Embryonic facial prominence (tissue), 1 donor: Measurements from ENCODE around the gene PCDHAC2.

Experiments
- DNase-seq: peaks from one replicate; pipeline ENCODE4 v3.0.0-alpha.2; 2016; ENCODE audit errors: extremely low spot score

The PCDHAC2 gene

DNA sequence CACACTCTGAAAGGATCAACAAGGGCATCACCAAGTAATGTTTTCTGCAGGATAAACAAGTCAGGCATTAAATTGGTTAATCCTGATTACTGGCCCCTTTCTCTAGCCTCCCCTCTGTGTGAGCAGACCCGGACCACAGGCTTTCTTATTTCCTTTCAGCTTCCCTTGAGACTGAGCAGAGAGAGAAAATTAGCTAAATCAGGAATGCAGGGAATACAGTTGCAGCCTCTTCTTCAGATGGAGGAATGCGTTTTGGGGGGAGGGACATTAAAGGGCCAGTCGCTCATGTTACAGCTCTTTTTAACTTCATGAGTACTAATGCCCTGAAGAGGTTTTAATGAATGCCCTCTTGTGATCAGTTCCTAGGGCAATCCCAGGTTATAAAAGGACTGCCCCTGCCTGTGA, 19.8 kb downstream of the PCDHAC2 start:
- DNase-seq = peak; percentile 14

DNA sequence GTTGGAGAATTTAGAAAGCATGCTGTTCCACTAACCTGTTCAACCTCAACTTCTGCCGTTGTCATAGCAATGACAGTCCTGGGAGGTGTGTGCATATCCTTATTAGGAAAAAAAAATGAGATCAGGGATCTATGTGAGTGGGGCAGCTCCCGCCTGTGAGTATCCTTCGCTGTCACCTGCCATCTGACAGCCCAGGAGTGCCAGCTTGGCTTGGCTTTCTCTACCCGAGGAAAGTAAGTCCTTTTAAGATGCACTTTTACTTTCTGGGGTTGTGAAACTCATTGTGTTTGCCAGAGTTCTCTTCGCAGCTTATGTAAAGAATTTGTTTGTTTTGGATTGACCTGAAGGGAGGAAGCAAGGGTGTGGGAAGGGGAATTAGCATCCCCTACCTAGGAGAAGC, 21.8 kb downstream of the PCDHAC2 start:
- peak; percentile 15 for DNase-seq

DNA sequence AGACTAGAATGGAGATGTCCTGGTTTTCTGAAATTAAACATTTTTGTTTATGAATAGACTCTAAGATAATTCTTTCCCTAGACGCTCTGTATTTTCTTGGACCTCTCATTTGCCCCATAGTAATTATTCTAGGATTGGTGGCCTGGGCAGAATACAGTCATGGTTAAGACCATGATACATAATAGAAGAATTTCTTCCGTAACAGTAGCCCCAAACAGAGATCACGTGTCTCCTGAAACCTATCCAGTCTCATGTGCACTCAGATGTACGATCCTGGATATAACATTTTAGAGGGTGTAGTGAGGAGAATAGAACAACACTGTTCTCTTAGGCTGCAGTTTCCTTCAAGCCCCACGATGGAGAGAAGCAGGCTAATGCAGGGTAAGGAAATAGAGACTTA, 22.3 kb downstream of the PCDHAC2 start:
- DNase-seq = no peak

DNA sequence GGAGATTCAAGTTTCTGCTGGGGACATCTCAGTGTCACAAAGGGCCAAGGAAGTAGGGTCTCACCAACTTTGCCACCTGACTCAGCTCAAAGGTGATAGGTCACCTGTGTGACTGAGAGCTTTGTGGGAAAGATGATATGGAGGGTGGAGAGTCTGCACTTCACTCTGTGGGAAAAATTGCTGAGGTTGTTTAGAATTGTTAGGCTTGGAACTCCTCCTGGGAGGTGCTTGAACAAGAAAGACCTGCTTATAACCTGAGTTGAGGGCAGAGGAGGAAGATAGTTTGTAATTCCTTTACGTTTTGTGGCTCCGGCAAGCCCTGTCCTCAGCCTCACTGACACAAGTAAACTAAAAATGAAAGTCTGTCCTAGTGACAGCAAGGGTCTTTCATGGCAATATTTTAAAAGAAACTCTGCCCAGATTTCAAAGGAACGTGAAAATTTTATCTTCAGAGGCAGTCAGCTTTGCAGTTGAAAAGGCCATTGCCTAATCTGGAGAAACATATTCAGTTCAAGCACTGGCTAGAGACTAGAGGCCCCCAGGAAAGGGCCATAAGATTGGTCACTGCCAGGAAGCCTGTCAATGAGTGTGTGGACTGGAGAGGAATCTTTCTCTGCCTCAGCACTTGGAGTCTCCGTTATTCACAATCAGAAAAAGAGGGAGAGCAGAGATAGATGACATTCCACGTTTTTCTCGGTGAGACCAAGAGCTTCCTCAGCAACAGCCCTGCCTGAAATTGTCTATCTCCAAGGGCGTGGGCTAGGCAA, 23.2 kb downstream of the PCDHAC2 start:
- DNase-seq = no peak

DNA sequence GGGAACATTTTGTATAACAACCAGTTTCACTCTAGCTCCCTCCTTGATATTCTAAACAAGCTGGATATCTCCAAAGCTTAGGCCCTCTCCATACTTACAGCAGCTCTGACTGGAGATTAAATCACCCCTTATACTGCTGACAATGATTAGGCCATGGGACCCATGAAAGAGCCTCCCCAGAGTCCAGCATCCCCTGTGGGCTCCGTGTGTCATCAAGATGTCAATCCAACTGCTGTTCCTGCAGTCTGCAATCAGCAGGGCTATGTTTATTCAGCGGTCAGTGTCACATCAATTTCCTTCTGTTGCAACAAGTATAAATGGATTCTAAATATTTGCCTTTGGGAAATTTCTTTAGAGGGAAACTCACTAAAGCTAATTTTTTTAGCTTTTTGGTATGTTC, 26.6 kb downstream of the PCDHAC2 start:
- DNase-seq = no peak

DNA sequence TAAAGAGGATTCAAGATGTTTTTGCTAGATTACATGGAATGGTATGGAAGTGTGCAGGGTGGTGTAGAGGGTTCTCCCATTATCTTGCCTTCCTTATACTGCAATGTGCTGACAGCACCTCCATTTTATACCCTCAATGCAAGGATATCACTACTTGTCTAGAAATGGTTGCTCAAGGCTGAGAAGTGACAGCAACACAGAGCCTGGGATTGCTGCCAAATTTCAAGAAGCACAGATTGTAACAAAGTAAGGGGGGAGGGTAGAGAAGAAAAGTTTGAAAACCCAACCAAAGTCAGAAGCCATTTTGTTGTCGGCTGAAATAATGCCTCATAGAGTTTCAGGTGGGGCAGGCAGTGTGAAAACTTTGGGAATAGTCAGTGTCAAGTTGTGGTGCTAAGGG, 29.8 kb downstream of the PCDHAC2 start:
- no peak for DNase-seq

DNA sequence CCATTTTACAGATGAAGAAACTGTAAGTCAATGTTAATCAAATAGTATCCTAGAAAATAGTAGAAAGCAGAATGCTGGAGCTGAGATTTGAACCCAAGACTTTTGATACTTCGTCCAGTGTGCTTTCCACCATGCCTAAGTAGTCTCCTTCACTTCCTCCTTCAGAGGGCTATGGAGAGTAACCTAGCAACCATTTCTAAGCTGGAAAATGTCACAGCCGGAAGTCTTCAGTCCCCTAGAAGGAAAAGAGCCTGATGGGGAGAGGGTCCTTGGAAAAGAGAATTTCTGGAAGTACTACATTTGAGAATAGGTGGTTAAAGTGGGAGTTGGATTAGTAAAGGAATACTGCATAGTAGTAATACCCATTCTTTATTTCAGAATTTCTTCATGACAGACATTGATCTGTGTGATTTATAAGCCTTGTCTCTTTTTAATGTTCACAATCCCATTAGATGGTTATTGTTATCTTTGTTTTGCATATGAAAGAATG, 32.7 kb downstream of the PCDHAC2 start:
- DNase-seq = no peak

DNA sequence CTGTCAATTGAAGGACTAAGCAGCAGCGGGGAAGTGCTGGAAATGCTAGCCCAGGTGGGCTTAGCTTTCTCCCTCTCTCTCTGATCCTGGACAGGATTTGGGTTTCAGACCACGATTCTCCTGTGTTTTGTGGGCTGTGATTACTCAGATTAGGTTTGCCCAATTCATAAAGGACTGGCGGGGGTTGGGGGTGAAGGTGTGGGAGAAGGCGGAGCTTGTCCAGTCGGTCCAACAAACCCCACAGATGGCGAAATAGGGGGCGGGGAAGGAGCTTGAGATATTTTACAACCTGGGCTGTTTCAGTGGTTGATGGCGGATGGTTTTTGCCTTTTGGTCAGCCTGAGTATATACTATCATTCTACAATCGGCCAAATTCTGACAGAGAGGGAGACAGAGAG, 35.2 kb downstream of the PCDHAC2 start:
- DNase-seq = no peak

DNA sequence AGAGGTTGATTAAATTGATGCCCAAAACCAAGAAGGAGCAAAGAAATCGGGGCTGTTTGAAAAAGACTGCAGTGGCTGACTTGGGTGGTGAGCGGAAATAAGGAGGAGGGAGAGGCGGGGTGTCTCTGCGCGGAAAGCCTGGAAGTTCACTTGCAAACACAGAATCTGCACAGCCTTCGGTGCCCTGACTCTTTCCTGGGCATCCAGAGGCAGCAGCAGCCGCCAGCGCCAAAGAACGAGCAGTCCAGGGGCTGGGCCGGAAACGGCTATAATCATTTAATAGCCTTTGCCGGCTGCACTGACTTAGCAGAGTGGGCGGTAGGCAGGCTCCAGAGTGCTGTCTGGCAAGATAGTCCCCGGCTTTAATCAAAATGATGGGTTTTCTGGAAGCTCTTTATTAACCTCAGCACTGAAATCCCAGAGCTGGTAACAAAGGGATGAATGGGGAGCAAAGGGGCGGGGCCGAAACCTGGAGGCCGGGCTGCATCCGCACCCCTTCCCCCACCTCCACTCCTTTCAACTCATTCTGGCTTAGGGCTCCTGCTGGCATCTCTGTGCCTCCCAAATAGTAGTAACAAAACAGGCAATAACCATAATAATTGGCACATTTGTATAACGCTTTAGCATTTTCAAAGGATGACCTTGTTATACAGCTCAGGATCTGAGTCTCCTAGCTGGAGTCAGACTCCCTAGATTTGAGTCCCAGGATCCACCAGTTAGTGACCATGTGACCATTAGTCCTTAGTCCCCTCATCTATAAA, 35.7 kb downstream of the PCDHAC2 start:
- DNase-seq = no peak

DNA sequence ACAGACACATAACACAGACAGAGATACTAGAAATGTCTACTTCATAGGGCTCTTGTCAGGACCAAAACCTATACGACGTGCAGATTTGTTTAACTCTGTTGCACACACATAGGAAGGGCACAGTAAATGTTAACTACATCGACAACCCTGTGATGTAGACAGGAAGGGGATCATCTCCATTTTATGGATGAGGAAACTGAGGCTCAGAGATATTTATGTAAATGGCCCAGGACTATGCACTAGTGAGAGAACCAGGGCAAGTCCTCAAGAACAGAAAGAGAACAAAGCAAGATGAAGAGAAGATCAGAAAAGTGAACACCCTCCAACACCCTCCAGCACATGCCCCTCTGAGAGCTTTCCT, 36.3 kb downstream of the PCDHAC2 start:
- no peak for DNase-seq

DNA sequence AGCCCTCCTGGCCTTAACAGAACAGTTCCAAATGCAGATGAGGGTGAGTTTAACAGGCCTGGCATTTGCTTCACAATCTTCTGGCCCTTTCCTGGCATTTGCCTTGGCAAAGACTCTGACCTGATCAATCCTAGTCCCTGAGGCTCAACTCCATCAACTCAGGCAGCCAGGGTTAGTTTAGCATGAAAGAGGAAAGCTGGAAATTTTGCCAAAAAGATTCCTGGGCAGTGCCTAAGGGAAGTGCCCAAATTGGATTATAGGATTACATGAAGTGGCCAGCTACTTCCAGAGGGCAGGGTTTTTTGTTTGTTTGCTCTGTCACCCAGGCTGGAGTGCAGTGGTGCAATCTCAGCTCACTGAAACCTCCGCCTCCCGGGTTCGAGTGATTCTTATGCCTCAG, 36.8 kb downstream of the PCDHAC2 start:
- no peak for DNase-seq

DNA sequence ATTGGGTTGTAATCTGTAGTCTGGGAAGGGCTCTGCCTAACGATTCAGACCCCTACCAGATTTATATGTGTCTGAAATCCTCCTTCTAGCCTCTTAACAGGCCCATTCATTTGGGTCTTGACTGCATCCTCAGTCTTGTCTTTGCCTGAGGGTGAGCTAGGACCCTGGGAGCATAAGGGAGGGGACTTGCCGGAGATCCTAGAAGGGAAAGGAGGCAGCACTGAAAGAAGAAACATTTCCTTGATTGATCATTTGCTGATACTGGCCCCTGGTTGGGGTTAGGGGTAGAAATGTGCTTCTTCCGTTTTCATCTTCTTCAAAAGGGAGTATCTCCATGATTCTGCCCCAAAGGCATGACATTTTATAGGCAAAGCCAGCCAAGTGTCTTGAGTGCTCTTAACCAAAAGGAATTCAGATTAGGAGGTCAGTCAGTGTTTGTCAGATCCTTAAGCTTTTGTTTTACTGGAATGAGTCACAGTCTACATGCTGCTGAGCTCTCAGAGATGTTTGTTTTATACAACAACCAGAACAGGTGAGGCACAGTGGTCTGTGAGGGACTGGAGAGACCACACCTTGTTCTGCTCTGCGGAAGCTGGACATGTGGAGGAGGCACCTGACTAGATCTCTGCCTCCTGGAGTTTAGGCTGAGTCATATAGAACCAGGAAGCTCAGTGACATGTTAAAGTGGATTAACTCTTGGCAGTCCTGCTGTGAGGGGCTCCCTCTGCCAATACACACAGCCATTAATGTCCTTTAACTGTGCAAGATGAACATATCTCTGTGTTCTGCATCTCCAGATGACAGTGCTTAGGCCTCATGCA, 37.7 kb downstream of the PCDHAC2 start:
- DNase-seq = no peak

DNA sequence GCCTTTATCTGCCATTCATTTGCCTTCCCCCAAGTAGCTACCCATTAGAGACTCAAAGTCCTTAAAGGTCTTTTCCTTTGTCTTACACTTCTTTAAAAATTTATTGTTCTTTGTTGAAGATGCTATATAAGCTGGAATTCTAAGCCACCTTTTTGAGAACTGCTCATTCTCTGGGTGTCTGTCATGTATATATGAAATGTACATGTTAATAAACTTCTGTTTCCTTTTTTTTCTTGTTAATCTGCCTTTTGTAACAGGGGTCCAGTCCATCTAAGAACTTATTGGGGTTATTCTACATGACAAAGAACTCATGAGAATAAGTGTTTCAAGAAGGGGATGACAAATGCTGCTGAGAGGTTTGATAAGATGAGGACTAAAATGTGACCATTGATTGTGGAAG, 41.5 kb downstream of the PCDHAC2 start:
- DNase-seq = no peak

DNA sequence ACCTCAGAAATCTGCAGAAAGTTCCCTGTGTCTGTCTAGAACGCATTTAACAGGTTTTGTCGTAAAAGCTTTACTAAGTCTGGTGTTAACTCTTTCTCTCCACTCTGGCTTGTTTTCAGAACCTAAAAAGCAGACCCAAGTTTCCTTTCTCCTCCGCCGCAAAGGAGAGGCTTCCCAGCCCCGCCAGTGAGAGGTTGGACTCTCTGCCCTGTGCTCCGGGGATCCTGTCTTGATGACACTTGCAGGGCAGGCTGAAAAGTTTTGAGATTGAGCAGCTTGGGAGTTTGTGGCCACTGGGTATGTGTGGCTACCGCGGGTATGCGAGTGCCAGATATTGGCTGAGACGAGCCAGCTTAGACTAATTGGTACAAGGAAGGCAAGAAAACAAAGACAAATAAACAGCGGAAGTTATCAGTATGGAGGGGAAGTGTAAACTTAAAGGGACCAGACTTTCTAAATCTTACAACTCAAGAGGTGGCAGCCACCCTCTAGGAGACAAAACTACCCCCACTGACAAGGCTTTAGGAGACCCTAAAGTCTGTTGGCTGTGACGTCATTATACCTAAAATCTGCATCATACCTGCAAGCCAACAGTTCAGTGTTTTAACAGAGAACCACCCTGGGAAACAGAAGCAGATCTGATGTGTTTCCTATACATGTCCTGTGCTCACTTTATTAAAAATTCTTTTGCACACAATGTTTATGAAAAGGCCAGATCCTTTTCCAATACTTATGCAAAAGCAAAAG, 43.9 kb downstream of the PCDHAC2 start:
- DNase-seq = no peak

DNA sequence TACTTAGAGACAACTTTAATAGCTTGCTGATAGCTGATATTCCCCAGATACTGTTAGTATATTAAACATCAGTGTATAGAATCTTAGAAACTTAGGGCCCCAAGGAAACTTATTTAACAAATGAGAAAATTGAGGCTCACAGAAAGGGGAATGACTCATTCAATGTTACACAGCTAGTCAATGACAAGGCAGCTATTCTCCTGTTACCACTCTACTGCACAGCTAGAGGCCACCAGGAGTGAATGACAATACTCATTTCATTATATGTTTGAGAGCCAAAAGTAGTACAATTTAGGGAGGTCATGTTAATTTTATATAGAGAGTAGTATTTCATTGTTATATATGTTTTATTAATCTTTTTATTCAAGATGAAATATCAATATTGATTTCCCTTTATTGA, 51.7 kb downstream of the PCDHAC2 start:
- DNase-seq = no peak
